HL-60/S4 treated with phorbol 12-myristate 13-acetate at 8.2 ng/mL for 4 days and 3 days (cell line): Measurements from ENCODE around the gene MICU1.
"Not testable (repeated sequence)": the region's sequence is repeated elsewhere in the genome, so short reads cannot be mapped to it uniquely, and the experiment has no call there.

ENCODE experiments used
- in situ Hi-C: fragments of 300-500 bp; cut with MboI; formaldehyde crosslinking; loops from 2 replicates; pipeline ENCODE4 v1.15.0; 2022; ENCODE audit warnings: low sequenced_read_pairs

The MICU1 gene, protein sequence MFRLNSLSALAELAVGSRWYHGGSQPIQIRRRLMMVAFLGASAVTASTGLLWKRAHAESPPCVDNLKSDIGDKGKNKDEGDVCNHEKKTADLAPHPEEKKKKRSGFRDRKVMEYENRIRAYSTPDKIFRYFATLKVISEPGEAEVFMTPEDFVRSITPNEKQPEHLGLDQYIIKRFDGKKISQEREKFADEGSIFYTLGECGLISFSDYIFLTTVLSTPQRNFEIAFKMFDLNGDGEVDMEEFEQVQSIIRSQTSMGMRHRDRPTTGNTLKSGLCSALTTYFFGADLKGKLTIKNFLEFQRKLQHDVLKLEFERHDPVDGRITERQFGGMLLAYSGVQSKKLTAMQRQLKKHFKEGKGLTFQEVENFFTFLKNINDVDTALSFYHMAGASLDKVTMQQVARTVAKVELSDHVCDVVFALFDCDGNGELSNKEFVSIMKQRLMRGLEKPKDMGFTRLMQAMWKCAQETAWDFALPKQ

DNA sequence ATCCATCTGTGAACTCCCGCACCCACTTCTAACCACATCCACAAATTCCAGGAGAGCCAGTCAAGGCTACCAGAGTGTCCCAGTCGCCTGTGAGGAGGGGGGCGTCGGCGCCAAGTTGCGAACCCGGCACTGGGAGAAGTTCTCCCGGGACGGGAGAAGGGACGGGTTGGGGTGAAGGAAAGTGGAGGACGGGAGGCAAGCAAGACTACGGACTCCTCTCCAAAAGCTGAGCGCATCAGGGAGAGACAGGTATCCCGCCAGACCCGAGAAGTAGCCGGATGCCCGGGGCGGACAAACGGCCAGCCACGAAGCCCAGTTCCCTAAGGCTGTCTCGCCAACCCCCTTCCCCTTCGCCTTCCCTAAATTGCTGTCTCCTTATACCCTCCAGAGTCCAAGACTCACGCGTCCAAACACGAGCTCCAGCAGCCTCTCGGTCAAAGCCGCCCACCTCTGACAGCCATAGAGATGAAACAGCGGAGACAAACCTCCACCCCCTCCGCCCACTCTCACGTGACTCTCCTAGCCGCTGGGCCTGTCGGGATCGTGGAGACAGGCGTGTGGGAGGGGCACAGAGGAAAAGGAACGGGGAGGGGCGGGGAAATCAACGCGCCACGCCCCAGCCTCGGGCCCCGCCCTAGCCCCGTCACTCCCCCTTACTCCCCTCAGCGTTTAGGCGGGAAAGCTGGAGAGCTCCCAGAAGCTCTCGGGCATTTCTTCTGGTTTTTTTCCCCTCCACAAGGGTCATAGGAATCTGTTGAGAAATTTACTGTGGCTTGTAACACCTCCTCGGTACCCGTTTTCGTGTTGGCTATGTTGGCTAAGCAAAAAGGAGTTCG lies at the start of gene MICU1:
TSS of gene MICU1 (minus strand) at position 472 of the 836 bp plus-strand sequence. CDS start 59,286 bp downstream, outside the sequence.
- in situ Hi-C loops, result no loop called here

DNA sequence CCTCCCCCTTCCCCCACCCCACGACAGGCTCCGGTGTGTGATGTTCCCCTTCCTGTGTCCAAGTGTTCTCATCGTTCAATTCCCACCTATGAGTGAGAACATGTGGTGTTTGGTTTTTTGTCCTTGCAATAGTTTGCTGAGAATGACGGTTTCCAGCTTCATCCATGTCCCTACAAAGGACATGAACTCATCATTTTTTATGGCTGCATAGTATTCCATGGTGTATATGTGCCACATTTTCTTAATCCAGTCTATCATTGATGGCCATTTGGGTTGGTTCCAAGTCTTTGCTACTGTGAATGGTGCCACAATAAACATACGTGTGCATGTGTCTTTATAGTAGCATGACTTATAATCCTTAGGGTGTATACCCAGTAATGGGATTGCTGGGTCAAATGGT lies 48.3 kb upstream of the MICU1 start:
- in situ Hi-C loops, result not testable (repeated sequence)

DNA sequence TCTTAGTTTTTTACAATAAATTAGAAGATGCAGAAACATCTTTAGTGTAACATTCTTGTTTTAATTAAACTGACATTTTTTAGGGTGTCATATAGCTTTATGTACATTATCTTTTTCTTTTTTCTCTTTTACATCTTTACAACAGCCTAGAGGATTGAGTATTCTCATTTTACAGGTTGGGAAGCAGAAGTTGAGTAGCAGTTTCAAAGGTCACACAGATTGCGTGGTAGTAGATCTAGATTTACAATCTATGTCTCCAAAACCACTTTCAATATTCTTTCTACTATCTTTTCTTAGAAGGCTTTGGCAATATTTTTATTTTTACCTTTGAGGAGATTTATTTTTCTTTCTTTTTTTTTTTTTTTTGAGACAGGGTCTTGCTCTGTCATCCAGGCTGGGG lies 47.4 kb upstream of the MICU1 start:
- in situ Hi-C loops, result no loop called here

DNA sequence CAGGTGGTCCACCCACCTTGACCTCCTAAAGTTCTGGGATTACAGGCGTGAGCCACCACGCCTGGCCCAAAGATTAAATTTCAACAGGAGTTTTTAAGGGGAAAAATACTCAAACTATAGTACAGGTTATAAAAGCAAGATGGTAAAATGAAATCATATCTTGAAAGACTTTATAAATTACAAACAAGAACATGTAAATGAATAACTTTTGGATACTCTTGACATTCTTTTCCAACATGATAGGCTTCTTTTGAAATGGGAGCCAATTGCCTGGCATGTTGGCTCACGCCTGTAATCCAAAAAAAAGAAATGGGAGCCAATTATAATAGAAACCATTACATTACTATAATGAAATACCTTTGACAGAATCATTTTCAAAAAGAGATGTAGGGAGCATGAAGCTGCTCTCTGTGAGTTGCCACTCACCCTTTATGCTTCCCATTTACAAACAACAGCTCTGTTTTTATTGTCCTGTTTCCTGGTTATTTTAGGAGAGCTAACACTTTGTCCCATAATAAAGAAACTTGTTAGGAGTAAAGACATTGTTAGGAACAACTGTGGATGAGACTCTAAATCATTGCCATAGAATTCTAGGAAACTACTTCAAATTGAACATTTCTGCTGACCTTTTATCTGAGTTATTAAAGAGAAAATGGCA lies 41.5 kb upstream of the MICU1 start:
- in situ Hi-C loops, result no loop called here

DNA sequence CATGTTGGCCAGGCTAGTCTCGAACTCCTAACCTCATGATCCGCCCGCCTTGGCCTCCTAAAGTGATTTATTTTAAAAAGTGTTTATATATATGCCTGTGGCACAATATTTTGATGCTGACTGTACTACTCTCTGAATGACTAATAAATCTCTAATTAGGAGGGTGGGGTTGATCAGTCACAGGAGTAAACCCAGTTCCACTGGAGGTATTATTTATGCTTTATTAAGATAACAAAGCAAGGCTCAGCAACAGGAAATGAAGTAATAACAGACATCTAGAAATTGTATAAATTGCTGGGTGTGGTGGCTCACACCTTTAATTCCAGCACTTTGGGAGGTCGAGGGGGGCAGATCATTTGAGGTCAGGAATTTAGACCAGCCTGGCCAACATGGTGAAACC lies 40.0 kb upstream of the MICU1 start:
- in situ Hi-C loops, result no loop called here

- in situ Hi-C loops, result no loop called here
Measured at GRCh38 chr10:72663971-72664370, 38.1 kb upstream of the MICU1 start.

DNA sequence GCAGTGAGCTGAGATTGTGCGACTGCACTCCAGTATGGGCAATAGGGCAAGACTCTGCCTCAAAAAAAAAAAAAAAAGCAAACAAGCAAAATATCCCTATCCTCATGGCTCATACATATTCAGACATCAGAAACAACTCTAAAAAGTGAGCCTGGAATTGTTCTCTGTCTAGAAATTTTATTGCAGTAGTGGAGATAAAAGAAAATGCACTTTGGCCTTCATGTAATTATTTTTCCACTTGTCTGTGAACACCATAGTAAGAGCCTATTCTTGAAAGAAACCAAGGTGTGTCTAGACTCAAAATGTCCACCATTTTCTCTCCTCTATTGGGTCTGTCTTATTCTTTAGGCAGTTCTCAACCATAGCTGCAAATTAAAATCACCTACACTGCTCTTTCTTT lies 35.6 kb upstream of the MICU1 start:
- in situ Hi-C loops, result no loop called here

DNA sequence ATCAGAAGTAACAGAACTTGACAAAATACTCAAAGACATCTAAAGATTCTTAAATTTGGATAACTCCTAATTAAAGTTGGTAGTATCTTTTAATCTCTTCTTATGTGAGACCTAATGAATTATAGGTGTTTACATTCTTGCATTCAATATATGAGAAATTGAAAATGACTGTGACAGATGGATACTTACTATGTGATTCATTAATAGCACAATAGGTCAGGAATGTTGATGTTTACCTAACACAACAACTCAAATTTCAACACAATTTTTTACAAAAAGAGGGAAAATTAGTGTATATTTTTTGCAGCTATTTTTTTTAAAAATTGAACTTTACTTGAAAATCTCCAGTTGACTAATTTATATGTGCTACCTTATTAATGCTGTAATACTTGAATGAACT lies 34.3 kb upstream of the MICU1 start:
- in situ Hi-C loops, result no loop called here

DNA sequence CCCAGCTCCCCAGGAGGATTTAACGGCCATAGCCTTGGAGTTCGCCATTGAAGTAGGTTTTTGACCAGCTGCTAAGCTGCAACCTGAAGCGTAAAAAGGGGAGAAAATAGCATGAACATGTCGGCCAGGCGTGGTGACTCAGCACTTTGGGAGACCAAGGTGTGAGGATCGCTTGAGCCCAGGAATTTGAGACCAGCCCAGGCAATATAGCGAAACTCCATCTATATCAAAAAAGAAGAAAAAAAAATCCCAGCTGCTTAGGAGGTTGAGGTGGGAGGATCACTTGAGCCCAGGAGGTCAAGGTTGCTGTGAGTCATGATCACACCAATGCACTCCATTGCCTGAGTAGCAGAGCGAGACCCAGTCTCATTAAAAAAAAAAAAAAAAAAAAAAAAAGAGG lies 33.8 kb upstream of the MICU1 start:
- in situ Hi-C loops, result no loop called here

DNA sequence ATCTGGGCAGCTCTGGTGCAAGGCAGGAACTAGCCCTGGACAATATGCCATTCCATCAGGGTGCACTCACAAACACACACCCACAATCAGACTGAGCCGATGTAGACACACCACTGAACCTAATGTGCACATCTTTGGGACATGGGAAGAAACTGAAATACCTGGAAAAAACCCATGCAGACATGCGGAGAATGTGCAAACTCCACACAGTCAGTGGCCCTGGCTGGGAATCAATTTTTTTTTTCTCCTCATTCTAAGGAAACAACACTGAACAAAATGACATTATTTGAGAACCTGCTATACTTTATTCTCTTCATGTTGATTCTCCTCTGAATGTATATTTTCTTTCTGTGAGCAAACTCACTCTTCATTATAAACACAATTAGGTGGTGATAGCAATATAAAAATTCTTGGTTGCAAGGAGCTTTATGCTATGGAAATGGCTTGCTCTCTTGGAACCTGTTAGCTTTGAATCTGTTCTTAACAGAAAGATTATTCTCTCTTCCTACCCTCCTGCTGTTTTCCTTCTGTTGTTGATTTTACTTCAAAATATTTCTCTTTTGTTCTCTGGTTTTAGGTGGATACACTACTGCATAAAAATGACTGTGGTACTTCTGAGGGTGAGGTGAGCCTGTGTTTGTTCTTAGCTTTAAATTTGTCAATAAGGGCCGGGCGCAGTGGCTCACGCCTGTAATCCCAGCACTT lies 33.0 kb upstream of the MICU1 start:
- in situ Hi-C loops, result no loop called here

DNA sequence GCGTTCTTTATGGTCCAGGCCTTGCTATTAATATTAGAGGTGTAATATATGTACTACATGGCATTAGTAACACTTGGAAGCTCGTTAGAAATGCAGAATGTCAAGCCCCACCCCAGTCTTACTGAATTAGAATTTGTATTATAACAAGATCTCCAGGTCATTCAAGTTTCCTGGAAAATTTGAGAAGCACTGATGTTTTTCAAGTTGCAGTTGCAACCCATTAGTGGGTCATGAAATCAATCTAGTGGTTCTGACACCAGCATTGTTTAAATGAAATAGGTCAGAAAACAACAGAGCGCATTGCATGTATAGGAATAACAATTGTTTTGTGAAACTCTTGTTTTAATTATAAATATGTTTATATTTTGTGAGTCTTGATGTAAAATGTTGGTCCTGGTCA lies 28.8 kb upstream of the MICU1 start:
- in situ Hi-C loops, result no loop called here

- in situ Hi-C loops, result no loop called here
Measured at GRCh38 chr10:72653383-72654096, 27.7 kb upstream of the MICU1 start.

GRCh38 chr10:72649291-72649690 lies 23.4 kb upstream of the MICU1 start:
- in situ Hi-C loops, result no loop called here

DNA sequence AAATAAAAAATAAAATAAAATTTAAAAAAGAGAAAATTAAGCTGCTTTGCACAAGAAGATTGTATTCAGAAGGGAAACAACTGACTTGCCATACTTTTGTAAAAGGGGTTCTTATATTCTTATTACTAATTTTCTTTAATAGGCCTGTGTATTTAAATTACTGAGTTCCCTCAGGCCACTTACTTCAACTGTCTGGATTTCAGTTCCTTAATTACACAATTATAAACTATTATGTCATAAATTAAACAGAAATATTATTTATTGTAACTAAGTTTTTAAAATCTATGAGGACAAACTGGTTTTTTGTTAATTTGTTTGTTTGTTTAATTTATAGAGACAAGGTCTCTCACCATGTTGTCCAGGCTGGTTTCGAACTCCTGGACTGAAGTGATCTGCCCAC lies 22.4 kb upstream of the MICU1 start:
- in situ Hi-C loops, result no loop called here

- in situ Hi-C loops, result not testable (repeated sequence)
Measured at GRCh38 chr10:72646971-72647370, 21.1 kb upstream of the MICU1 start.

- in situ Hi-C loops, result no loop called here
Measured at GRCh38 chr10:72645263-72645858, 19.5 kb upstream of the MICU1 start.

DNA sequence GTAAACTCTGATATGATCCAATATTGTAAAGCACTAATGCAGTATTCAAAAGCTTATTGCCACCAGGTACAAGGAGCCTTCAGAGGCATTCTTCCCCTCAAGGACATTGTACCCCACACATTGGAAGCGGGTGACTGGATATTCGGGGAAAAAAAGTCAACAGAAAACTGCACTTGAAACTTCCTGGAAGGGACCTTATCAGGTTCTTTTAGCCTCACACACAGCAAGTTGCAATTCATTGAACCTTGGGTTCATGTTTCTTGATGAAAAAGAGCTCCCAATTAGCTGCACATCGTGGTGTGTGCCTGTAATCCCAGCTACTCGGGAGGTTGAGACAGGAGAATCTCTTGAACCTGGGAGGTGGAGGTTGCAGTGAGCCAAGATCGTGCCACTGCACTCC lies 16.4 kb upstream of the MICU1 start:
- in situ Hi-C loops, result no loop called here

DNA sequence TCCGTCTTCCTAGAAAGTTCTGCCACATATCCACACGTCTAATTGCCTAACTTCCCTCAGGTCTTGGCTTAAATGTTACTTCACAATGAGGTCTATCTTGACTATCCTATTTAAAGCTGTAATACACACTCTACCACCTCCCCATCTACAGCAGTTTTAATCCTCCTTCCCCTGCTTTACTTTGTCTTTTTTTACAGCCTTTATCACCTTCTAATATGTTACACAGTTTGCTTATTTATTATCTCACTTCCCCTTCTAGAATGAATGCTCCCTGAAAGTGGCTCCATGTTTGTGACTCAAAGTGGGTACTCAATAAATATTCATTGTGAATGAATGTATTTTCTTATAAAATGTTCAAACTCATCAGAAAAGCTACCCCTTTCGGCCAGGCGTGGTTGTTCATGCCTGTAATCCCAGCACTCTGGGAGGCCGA lies 13.6 kb upstream of the MICU1 start:
- in situ Hi-C loops, result no loop called here

DNA sequence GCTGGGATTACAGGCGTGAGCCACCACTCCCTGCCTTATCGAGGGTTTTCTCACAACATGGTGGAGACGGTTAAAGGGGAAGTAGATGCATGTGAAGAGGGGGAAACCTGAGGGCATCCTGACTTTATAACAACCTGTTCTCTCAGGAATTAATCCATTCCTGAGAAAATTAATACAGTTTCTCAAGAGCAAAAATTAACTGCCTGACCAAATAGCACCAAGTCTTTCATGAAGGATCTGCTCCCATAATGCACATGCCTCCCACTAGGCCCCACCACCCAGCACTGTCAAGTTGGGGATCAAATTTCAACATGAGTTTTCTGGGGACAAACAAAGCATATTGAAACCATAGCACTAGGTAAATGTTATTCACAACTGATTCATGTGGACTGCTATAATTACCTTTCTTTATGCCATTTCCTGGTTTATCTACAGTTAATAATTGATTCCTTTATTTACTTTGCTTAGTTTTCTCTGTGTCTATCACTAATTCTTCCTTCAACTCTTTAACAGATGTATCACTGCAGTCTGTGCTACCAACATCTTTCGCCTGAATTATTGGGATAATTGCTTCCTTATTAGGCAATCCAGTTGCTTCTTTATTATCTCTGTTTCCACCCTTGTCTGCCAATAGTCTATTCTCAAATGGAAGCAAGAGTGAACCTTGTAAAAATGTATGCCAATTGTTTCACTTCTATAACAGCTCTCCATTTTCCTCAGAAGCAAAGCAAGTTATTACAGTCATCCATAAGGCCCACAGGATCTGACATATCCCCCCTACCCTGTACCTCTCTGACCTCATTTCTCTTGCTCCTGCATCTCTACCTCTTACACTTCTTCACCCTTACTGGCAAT lies 12.9 kb upstream of the MICU1 start:
- in situ Hi-C loops, result no loop called here
